IMR-90 (cell line): ENCODE data around the gene IGFBP7.

Experiments used
- BHLHE40 ChIP-seq: fragments of 150-350 bp; IDR thresholded peaks from 2 replicates; pipeline ENCODE4 v1.6.1; 2016; ENCODE audit warnings: mild to moderate bottlenecking, low read depth, low read length
- CHD1 ChIP-seq: IDR thresholded peaks from 2 replicates; pipeline ENCODE4 v1.6.1; 2012; ENCODE audit warnings: low read depth, low read length, improper control_type of control experiment
- FOS ChIP-seq: fragments of 150-350 bp; IDR thresholded peaks from 2 replicates; pipeline ENCODE4 v1.6.1; 2016; ENCODE audit warnings: low read depth, low read length
- MAFK ChIP-seq: IDR thresholded peaks from 2 replicates; pipeline ENCODE4 v1.6.1; 2012; ENCODE audit warnings: low read depth, low read length, improper control_type of control experiment
- MAZ ChIP-seq: IDR thresholded peaks from 2 replicates; pipeline ENCODE4 v1.6.1; 2012; ENCODE audit warnings: low read depth, mild to moderate bottlenecking, low read length, improper control_type of control experiment, moderate library complexity, borderline replicate concordance
- MXI1 ChIP-seq: IDR thresholded peaks from 2 replicates; pipeline ENCODE4 v1.6.1; 2012; ENCODE audit warnings: low read depth, mild to moderate bottlenecking, low read length, moderate library complexity, borderline replicate concordance
- NFE2L2 ChIP-seq: fragments of 150-350 bp; IDR thresholded peaks from 2 replicates; pipeline ENCODE4 v1.6.1; 2016; ENCODE audit warnings: low read depth, mild to moderate bottlenecking, low read length
- POLR2A ChIP-seq: IDR thresholded peaks from 2 replicates; pipeline ENCODE4 v1.6.1; 2012; ENCODE audit warnings: mild to moderate bottlenecking, low read depth, low read length
- RAD21 ChIP-seq: IDR thresholded peaks from 2 replicates; pipeline ENCODE4 v1.6.1; 2012; ENCODE audit warnings: low read length, improper control_type of control experiment
- RCOR1 ChIP-seq: IDR thresholded peaks from 2 replicates; pipeline ENCODE4 v1.6.1; 2012; ENCODE audit warnings: mild to moderate bottlenecking, low read length, improper control_type of control experiment; ENCODE audit not compliant: insufficient replicate concordance
- RFX5 ChIP-seq: IDR thresholded peaks from 2 replicates; pipeline ENCODE4 v1.8.0; 2012; ENCODE audit warnings: low read depth, mild to moderate bottlenecking, low read length, moderate library complexity
- TF ChIP-seq, protein P1 (sequence below): conservative IDR thresholded peaks from 2 replicates; pipeline ENCODE4 v1.5.1; 2012; ENCODE audit warnings: mild to moderate bottlenecking, low read depth, low read length, improper control_type of control experiment
- TF ChIP-seq, protein P2 (sequence below): fragments of 150-350 bp; IDR thresholded peaks from 2 replicates; pipeline ENCODE4 v1.6.1; 2016; ENCODE audit warnings: low read depth, mild to moderate bottlenecking, low read length, moderate library complexity, borderline replicate concordance
- TF ChIP-seq, protein P3 (sequence below): fragments of 150-350 bp; IDR thresholded peaks from 2 replicates; pipeline ENCODE4 v1.6.1; 2017; ENCODE audit warnings: mild to moderate bottlenecking, antibody characterized with exemption, low read length, low read depth

DNA sequence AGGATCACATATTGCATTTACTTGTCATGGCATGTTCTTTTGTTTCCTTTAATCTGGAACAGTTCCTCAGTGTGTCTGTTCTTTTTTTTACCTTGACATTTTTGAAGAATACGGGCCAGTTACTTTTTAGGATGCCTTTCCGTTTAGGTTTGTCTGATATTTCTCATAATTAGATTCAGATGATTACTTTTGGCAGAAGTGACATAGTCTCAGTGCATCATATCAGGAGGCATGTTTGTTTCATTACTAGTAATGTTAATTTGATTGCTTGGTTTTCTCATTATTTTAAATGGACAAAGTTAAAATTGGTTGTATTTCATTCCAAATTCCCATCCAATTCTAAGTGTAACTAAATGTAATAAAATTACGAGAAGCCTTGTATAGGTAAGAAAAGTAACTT, 123.2 kb downstream of the IGFBP7 start:
- TF ChIP-seq, protein P1, sequence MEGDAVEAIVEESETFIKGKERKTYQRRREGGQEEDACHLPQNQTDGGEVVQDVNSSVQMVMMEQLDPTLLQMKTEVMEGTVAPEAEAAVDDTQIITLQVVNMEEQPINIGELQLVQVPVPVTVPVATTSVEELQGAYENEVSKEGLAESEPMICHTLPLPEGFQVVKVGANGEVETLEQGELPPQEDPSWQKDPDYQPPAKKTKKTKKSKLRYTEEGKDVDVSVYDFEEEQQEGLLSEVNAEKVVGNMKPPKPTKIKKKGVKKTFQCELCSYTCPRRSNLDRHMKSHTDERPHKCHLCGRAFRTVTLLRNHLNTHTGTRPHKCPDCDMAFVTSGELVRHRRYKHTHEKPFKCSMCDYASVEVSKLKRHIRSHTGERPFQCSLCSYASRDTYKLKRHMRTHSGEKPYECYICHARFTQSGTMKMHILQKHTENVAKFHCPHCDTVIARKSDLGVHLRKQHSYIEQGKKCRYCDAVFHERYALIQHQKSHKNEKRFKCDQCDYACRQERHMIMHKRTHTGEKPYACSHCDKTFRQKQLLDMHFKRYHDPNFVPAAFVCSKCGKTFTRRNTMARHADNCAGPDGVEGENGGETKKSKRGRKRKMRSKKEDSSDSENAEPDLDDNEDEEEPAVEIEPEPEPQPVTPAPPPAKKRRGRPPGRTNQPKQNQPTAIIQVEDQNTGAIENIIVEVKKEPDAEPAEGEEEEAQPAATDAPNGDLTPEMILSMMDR, result no peak
- TF ChIP-seq BHLHE40 (no peak), POLR2A (no peak), FOS (no peak), NFE2L2 (no peak), MAZ (no peak), MXI1 (no peak), MAFK (no peak), RCOR1 (no peak), RFX5 (no peak), RAD21 (no peak), CHD1 (no peak)
- TF ChIP-seq, protein P2, sequence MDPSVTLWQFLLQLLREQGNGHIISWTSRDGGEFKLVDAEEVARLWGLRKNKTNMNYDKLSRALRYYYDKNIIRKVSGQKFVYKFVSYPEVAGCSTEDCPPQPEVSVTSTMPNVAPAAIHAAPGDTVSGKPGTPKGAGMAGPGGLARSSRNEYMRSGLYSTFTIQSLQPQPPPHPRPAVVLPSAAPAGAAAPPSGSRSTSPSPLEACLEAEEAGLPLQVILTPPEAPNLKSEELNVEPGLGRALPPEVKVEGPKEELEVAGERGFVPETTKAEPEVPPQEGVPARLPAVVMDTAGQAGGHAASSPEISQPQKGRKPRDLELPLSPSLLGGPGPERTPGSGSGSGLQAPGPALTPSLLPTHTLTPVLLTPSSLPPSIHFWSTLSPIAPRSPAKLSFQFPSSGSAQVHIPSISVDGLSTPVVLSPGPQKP, result no peak
- TF ChIP-seq, protein P3, sequence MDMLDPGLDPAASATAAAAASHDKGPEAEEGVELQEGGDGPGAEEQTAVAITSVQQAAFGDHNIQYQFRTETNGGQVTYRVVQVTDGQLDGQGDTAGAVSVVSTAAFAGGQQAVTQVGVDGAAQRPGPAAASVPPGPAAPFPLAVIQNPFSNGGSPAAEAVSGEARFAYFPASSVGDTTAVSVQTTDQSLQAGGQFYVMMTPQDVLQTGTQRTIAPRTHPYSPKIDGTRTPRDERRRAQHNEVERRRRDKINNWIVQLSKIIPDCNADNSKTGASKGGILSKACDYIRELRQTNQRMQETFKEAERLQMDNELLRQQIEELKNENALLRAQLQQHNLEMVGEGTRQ, result no peak
